ENCODE data around the gene SERPINF2. TPM values are rescaled to one million over a fixed set of nuclear protein-coding genes. Genes with fewer than 3 reads are reported as not detected.
A peak's percentile ranks its signal among the peaks of the same experiment; 100 is the strongest.

The SERPINF2 gene
- total RNA-seq, 2 donors from 2014 or later = 0.29 to 0.67 TPM

DNA sequence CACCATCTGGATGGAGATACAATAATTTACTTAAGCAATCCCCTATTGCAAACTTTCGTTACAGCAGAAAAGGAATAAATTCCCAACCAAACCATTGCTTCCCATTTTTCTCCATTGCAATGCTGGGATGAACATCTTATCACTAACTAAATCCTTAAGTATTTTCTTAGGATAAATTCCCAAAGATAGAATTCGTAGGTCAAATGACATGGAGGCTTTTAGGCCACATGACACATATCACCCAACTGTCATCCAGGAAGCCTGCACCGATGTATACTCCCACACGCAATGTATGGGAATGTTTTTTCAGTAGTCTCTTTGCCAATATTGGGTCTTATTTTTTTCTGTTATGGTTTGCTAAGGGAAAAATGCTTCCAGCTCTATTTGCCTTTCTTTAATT is 30.9 kb upstream of the SERPINF2 start:
- ATAC-seq (no peak), DNase-seq (no peak)
- Mint-ChIP-seq H3K27ac (peak overlapping the region; percentile 45), H3K27me3 (no peaks in the 10 kb centered on the region), H3K4me1 (peaks cover 24% of the 10 kb centered on the region), H3K36me3 (ENCODE audit: low read depth) (no peaks in the 10 kb centered on the region), H3K4me3 (peak overlapping the region; percentile 41)
- no peaks in the 10 kb centered on the region for H3K9me3 ChIP-seq (ENCODE audit: control insufficient read depth, low read length, poor library complexity, severe bottlenecking)

DNA sequence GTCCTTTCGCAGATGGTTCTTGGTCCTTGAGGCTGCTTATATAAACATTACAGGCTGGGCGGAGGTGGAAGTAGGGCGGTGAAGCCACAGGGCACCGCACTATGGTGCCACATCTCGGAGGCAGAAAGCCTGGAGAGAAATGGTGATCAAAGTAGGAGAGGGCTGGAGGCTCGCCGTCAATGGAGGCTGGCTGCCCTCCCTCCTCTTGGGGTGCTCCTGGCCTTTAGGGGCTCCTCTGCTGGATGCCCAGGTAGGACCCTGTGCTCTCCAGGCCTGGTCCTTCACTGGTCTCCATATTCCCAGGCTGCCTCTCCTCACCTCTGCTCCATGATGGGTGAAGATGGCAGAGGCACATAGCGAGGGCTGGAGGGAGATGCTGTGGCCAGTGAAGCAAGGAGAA is 30.4 kb upstream of the SERPINF2 start:
- Mint-ChIP-seq H3K27me3 (no peaks in the 10 kb centered on the region), H3K4me1 (peaks cover 29% of the 10 kb centered on the region), H3K36me3 (ENCODE audit: low read depth) (no peaks in the 10 kb centered on the region), H3K4me3 (no peak overlapping the region), H3K27ac (peak overlapping the region; percentile 45)
- ATAC-seq (no peak), DNase-seq (no peak)
- no peaks in the 10 kb centered on the region for H3K9me3 ChIP-seq (ENCODE audit: control insufficient read depth, low read length, poor library complexity, severe bottlenecking)

DNA sequence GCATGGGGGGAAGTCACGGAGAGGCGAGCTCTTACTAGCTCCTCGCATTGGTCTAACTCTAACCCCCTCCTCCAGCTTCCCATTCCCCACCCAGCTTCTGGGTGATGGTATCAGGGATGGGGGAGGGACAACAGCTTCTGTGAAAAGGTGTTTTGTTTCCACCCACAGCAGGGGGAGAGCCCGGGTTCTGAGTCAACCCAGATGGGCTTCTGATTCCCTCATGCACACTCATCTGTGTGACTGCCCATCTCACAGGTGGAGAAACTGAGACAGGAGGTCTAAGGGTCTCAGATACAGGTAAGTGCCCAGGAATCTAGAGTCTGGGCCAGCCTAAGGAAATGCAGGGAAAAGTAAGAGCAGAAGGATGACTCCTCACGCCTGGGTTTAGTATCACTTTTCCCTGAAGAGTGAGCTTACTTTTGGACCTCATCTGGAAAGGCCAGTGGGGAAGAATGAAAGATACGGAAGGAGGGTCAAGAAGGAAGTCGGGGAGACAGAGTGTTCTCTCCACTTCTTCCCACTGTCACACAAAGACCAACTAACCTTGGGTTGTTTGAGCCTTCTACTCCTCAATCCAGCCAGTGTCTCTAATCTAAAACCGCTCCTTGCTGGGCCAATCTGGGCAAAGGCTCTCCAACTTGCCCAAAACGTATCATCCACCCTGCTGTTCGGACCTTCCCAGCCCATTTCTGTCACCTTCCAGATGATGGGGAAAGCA is 29.4 kb upstream of the SERPINF2 start:
- H3K9me3 ChIP-seq (ENCODE audit: control insufficient read depth, low read length, poor library complexity, severe bottlenecking) = no peaks in the 10 kb centered on the region
- Mint-ChIP-seq H3K27ac (no peak overlapping the region), H3K27me3 (no peaks in the 10 kb centered on the region), H3K4me1 (peaks cover 36% of the 10 kb centered on the region), H3K4me3 (peak overlapping the region; percentile 97), H3K36me3 (ENCODE audit: low read depth) (no peaks in the 10 kb centered on the region)
- DNase-seq (no peak), ATAC-seq (no peak)

DNA sequence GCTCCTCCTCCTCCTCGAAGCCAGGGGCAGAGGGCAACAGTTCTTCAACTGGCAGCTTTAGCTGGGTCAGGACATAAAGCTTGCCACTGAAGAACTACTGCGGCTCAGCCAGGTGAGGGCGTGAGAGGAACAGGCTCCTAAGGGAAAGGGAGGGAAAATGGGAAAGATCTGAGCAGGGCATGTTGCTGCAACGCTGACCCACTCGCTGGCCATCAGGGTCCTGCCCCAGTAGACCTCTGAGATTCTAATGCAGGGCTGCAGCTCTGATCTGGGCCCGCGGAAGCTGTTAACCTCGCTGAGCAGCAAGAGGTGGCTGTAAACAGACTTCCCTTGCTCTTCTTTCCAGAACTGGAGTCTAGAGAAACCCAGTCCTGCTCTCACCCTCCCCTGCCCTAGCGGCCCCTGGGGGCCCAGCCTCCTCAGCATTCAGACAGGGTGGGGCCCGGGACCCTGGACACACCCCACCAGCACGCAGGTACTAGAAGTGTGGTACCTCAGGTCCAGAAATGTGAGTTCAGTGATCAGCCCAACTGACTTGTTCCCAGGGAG is 28.7 kb upstream of the SERPINF2 start:
- DNase-seq (no peak), ATAC-seq (no peak)
- H3K36me3 Mint-ChIP-seq (ENCODE audit: low read depth) = no peaks in the 10 kb centered on the region
- H3K27me3 Mint-ChIP-seq = no peaks in the 10 kb centered on the region
- H3K9me3 ChIP-seq (ENCODE audit: control insufficient read depth, low read length, poor library complexity, severe bottlenecking) = no peaks in the 10 kb centered on the region
- peak overlapping the region; percentile 97 for H3K4me3 Mint-ChIP-seq
- H3K4me1 Mint-ChIP-seq = peaks cover 33% of the 10 kb centered on the region
- H3K27ac Mint-ChIP-seq = peak overlapping the region; percentile 19

DNA sequence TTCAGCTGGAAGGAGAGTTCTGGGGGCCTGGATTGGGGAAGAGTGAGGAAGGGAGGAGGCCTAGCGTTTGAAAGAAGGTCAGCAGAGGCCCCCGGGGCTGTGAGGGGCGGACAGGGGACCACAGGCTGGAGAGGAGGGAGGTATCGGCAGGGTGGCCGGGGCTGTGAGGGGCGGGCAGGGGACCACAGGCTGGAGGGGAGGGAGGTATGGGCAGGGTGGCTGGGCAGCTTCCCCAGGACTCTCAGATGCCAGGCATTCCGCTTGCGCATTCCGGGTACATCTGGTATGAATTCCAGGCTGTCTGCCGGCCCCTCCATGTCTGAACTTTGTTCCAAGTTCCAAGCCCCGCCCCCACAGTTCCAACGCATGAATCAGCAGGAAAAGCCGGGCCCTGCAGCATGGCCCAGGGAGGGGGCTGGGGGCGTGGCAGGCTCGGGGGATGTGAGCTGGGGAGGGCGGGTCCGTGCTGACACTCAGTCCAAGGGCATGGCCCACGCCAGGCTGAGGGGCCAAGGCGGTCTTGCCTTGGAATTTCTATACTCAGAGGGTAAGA is 28.2 kb upstream of the SERPINF2 start:
- H3K4me3 Mint-ChIP-seq = peak overlapping the region; percentile 97
- no peaks in the 10 kb centered on the region for H3K27me3 Mint-ChIP-seq
- H3K36me3 Mint-ChIP-seq (ENCODE audit: low read depth) = no peaks in the 10 kb centered on the region
- DNase-seq = no peak
- H3K27ac Mint-ChIP-seq = peak overlapping the region; percentile 19
- H3K9me3 ChIP-seq (ENCODE audit: control insufficient read depth, low read length, poor library complexity, severe bottlenecking) = no peaks in the 10 kb centered on the region
- peaks cover 33% of the 10 kb centered on the region for H3K4me1 Mint-ChIP-seq
- no peak for ATAC-seq

DNA sequence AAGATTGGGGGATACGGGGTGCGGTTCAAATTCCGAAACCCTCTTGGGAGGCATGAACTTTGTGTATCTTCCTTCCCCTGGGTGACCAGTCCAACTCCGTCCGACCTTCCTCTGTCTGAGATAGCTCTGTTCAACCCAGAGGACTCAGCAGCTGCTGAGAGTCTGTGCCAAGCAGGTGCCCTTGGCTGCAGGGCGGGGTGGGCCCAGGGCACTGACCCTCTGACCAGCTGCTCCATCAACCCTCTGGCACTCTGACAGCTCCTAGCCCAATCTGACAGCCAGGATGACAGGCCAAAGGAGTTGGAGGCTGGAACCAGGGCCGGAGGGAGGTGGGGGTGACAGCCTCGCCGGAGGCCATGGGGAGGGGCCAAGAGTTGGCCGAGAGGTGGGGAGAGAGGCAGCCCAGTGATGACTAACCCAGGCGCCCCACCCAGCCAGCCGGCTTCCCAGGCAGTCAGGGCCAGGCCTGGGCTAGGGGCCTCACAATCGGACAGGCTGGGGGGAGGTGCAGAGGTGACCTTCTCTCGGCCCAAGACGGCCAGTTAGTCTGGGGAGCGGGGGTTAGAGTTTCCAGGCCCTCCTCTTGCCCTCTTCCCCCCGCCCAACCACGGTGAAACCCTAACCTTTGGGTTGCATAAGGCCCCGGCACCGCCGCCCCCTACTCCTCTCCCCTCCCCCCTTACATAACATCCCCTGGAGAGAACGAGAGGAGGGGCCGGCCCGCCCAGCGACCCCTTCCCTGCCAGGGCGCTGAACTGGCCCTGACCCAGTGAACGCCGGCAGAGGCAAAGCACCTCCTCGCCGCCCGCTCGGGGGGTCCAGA is 27.5 kb upstream of the SERPINF2 start:
- Mint-ChIP-seq H3K36me3 (ENCODE audit: low read depth) (no peaks in the 10 kb centered on the region), H3K4me1 (peaks cover 33% of the 10 kb centered on the region)
- no peak for ATAC-seq

DNA sequence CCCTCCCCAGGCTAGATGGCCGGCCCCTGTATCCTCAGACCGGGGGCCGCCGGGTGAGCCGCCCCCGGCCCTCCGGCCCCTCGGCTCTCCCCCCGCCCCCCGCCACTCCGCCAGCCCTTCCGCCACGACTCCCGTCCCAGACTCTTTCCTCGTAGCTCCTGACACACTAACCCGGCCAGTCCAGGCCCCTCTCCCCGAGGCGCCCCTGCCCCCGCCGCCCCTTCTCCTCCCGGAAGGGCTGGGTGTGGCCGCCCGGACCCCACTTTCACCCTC is 26.9 kb upstream of the SERPINF2 start:
- peaks cover 33% of the 10 kb centered on the region for H3K4me1 Mint-ChIP-seq

More for the DNA sequence above, 27.5 kb upstream of the SERPINF2 start:
- DNase-seq = peak in 1 of 3 donors; percentile 31
- Mint-ChIP-seq H3K4me3 (peak overlapping the region; percentile 97), H3K27ac (peak overlapping the region; percentile 95), H3K27me3 (no peaks in the 10 kb centered on the region)
- H3K9me3 ChIP-seq (ENCODE audit: control insufficient read depth, low read length, poor library complexity, severe bottlenecking) = no peaks in the 10 kb centered on the region

DNA sequence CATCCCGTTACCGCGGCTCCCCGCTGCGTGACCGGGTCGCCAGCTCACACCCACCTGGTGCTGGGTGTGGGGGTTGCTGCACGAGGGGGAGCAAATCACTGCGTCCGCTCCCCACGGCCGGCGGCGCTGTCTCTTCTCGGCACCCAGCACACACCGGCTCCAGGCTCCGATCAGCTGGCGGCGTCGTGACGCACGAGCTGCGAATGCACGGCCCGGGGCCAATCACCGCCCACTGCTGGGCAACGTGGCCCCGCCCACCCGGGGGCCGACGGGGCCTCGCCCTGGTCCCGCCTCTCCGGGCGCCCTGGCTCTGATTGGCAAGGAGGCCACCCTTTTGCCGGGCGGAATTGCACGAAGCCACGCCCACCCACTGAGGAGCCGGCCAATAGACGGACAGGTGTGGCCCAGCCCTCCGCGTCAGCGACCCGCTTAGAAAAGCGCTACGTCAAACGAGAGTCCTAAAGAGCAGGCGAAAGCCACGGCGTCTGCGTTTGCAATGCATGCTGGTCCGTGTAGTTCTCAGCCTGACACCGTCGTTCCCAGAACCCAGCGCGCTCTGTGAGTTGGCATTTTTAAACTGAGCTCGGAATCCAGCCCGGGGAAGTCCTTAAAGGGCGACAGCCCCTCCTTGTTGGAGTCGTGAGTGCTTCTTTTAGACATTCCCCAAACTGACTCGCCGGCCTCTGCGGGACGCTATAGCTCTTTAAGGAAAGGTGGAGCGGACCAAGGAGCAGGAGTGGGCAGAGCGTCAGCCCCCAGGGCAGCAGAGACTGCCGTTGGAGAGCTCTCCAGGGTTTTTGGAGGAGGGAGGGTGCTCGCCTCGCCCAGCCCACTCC is 26.4 kb upstream of the SERPINF2 start:
- H3K27me3 Mint-ChIP-seq = no peaks in the 10 kb centered on the region
- no peaks in the 10 kb centered on the region for H3K9me3 ChIP-seq (ENCODE audit: control insufficient read depth, low read length, poor library complexity, severe bottlenecking)
- ATAC-seq (peak; percentile 87), DNase-seq (peak; percentile 100)
- H3K27ac Mint-ChIP-seq = peak overlapping the region; percentile 95
- H3K36me3 Mint-ChIP-seq (ENCODE audit: low read depth) = no peaks in the 10 kb centered on the region
- peak overlapping the region; percentile 97 for H3K4me3 Mint-ChIP-seq
- H3K4me1 Mint-ChIP-seq = peaks cover 27% of the 10 kb centered on the region

More for the DNA sequence above, 26.9 kb upstream of the SERPINF2 start:
- ATAC-seq = no peak
- no peaks in the 10 kb centered on the region for H3K36me3 Mint-ChIP-seq (ENCODE audit: low read depth)
- no peak for DNase-seq
- H3K4me3 Mint-ChIP-seq = peak overlapping the region; percentile 97
- H3K9me3 ChIP-seq (ENCODE audit: control insufficient read depth, low read length, poor library complexity, severe bottlenecking) = no peaks in the 10 kb centered on the region
- H3K27ac Mint-ChIP-seq = peak overlapping the region; percentile 95
- no peaks in the 10 kb centered on the region for H3K27me3 Mint-ChIP-seq

DNA sequence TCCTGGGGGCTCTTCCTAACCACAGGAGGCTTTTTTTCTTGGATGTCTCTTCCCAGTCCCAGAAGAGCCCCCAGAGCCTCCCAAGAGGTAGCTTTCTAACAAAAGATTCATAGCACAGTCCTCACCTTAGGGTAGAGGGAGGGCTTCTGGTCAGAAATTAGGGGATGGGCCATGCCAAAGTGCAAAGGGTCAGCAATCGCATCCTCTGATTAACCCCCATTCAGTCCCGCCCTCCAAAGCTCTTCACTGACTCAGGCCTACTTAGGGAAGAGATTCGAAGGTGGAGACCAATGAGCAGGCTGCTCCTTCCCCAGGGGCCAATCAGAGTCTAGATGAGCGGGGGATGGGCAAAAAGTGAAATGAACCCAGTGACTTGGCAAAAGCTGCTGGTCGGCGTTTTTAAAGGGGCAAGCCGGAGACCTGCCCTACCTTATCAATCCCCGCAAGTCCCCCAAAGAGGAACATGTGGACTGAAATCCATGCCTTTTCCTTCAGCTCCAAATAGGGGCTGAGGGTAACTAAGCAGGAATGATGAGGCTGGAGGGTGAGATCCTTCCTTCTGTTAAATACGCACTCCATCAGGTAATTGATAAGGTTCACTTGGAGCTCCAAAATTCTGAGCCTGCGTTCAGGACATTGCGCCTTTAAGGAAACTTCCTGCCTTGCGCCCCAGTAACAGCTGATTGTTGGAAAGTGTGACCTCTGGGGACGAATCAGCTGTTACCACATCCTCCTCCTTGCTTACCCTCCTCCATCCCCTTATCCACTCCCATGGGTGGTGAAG is 25.6 kb upstream of the SERPINF2 start:
- H3K27ac Mint-ChIP-seq = peak overlapping the region; percentile 95
- peak; percentile 55 to 66 (median 58) for DNase-seq

DNA sequence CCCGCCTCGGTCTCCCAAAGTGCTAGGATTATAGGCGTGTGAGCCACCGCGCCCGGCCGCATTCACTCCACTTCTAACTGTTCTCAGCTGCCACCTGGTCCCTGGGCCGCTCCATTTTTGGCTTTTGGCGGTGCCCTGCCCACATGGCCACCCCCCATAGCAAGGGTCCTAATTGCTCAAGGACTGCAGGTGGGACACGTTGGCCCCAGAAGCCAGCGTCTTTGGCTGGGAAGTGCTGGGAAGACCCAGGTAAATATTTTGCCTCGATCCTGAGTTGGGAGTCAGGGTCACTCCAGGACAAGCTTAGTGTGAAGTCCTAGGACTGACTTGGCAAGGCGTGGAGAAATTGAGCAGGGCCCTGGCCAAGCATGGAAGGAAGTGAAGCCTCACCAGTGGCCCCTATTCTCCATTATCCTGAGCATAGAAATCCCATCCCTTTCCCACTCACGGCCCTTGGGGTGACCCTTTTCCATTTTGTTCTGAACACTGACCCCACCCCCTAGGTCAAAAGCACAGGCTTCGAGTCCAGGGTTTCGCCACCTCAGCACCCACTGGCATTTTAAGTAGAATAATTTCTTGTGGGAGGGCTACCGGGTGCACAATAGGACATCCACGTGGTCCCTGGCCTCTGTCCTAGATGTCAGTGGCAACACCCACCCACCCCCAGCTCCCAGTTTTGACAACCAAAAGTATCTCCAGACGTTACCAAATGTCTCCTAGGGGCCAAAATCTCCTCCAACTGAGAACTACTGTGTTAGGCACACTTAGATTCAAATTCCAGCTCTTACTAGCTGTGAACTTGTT is 24.1 kb upstream of the SERPINF2 start:
- Mint-ChIP-seq H3K36me3 (ENCODE audit: low read depth) (no peaks in the 10 kb centered on the region), H3K27me3 (no peaks in the 10 kb centered on the region), H3K4me3 (peak overlapping the region; percentile 52), H3K4me1 (peaks cover 31% of the 10 kb centered on the region), H3K27ac (peak overlapping the region; percentile 95)
- ATAC-seq (no peak), DNase-seq (no peak)
- no peaks in the 10 kb centered on the region for H3K9me3 ChIP-seq (ENCODE audit: control insufficient read depth, low read length, poor library complexity, severe bottlenecking)

More for the DNA sequence above, 25.6 kb upstream of the SERPINF2 start:
- H3K9me3 ChIP-seq (ENCODE audit: control insufficient read depth, low read length, poor library complexity, severe bottlenecking) = no peaks in the 10 kb centered on the region
- Mint-ChIP-seq H3K36me3 (ENCODE audit: low read depth) (no peaks in the 10 kb centered on the region), H3K4me3 (peak overlapping the region; percentile 97), H3K4me1 (peaks cover 25% of the 10 kb centered on the region), H3K27me3 (no peaks in the 10 kb centered on the region)
- ATAC-seq = peak; percentile 50

DNA sequence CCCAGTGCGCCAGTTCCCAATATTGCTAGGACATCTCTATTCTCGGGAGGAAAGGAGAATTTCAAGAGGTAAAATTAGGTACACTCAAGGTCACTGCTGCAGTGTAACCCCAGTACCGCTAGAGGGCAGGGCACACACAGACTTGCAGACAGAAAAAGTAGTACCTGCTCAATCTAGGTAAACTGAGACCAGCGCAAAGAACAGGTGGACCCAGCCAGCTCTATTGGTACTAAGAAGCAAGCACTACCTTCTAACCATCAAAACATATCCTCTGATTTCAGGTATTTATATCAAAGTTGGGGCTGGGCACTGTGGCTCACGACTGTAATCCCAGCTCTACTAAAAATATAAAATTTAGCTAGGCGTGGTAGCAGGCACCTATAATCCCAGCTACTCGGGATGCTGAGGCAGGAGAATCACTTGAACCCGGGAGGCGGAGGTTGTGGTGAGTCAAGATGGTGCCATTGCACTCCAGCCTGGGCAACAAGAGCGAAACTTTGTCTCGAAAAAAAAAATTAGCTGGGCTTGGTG is 21.8 kb upstream of the SERPINF2 start:
- peak; percentile 46 to 62 (median 51) for DNase-seq
- H3K9me3 ChIP-seq (ENCODE audit: control insufficient read depth, low read length, poor library complexity, severe bottlenecking) = no peaks in the 10 kb centered on the region
- Mint-ChIP-seq H3K4me1 (peaks cover 29% of the 10 kb centered on the region), H3K4me3 (no peak overlapping the region), H3K36me3 (ENCODE audit: low read depth) (peaks cover 2% of the 10 kb centered on the region), H3K27ac (peak overlapping the region; percentile 57), H3K27me3 (no peaks in the 10 kb centered on the region)
- no peak for ATAC-seq
